OCI-LY1 (cell line): ENCODE results near the gene CELF3.

Source experiments
- H2AFZ ChIP-seq: fragments of 200-600 bp; sonication (generic), shearing (Covaris generic); 2 replicates; pipeline ENCODE4 v1.6.0; 2014; ENCODE audit warnings: antibody characterized with exemption, mild to moderate bottlenecking, low read length
- H3F3A ChIP-seq: fragments of 200-600 bp; sonication (generic), shearing (Covaris generic); 2 replicates; pipeline ENCODE4 v1.6.0; 2014; ENCODE audit warnings: mild to moderate bottlenecking, antibody characterized with exemption, low read length, moderate library complexity; ENCODE audit not compliant: insufficient read depth
- H3K27ac ChIP-seq: fragments of 200-600 bp; sonication (generic); 2 replicates; pipeline ENCODE4 v1.5.1; 2014; ENCODE audit warnings: low read length, mixed run types, mild to moderate bottlenecking, low read depth; ENCODE audit not compliant: poor library complexity, severe bottlenecking
- H3K27me3 ChIP-seq: fragments of 200-600 bp; sonication (generic); 2 replicates; pipeline ENCODE4 v1.6.0; 2014; ENCODE audit warnings: antibody characterized with exemption, mild to moderate bottlenecking, low read length, moderate library complexity; ENCODE audit not compliant: insufficient read depth
- H3K36me3 ChIP-seq: fragments of 200-600 bp; sonication (generic); 2 replicates; pipeline ENCODE4 v1.6.1; 2014; ENCODE audit warnings: mild to moderate bottlenecking, antibody characterized with exemption, low read length, moderate library complexity, mixed read lengths; ENCODE audit not compliant: insufficient read depth
- H3K4me1 ChIP-seq: fragments of 200-600 bp; sonication (generic); 2 replicates; pipeline ENCODE4 v1.5.1; 2014; ENCODE audit warnings: mild to moderate bottlenecking, low read length, moderate library complexity; ENCODE audit not compliant: insufficient read depth, severe bottlenecking
- H3K4me2 ChIP-seq: fragments of 200-600 bp; sonication (generic), shearing (Covaris generic); 2 replicates; pipeline ENCODE4 v1.6.1; 2014; ENCODE audit warnings: low read length
- H3K4me3 ChIP-seq: fragments of 200-600 bp; sonication (generic); 2 replicates; pipeline ENCODE4 v1.5.1; 2014; ENCODE audit warnings: low read length, low read depth, mild to moderate bottlenecking, mixed read lengths; ENCODE audit not compliant: poor library complexity, severe bottlenecking
- H3K79me2 ChIP-seq: fragments of 200-600 bp; shearing (Covaris generic); 2 replicates; pipeline ENCODE4 v1.6.1; 2016; ENCODE audit warnings: mixed run types, low read length, mixed read lengths; ENCODE audit not compliant: insufficient read depth
- H3K9ac ChIP-seq: fragments of 200-600 bp; sonication (generic), shearing (Covaris generic); 2 replicates; pipeline ENCODE4 v1.6.1; 2014; ENCODE audit warnings: mild to moderate bottlenecking, low read length, mixed read lengths
- H3K9me2 ChIP-seq: fragments of 200-600 bp; sonication (generic), shearing (Covaris generic); 2 replicates; pipeline ENCODE4 v1.6.1; 2014; ENCODE audit warnings: low read depth, mild to moderate bottlenecking, low read length, mixed read lengths
- H3K9me3 ChIP-seq: fragments of 200-600 bp; shearing (Covaris generic); 2 replicates; pipeline ENCODE4 v1.6.1; 2014; ENCODE audit warnings: low read length, mixed read lengths
- H4K20me1 ChIP-seq: fragments of 200-600 bp; sonication (generic), shearing (Covaris generic); 2 replicates; pipeline ENCODE4 v1.6.0; 2016; ENCODE audit warnings: mild to moderate bottlenecking, low read length; ENCODE audit not compliant: insufficient read depth
- EZH2 ChIP-seq: fragments of 200-600 bp; sonication (generic), shearing (Covaris generic); IDR thresholded peaks from 2 replicates; pipeline ENCODE4 v1.8.0; 2017; ENCODE audit warnings: borderline replicate concordance, mixed run types, mild to moderate bottlenecking, antibody characterized with exemption, low read length, moderate library complexity, mixed read lengths
- TF ChIP-seq, protein P1 (sequence below): fragments of 200-600 bp; sonication (generic), shearing (Covaris generic); IDR thresholded peaks from 2 replicates; pipeline ENCODE4 v1.5.1; 2017; ENCODE audit warnings: mild to moderate bottlenecking, antibody characterized with exemption, low read length, moderate library complexity, mixed read lengths

The CELF3 gene

DNA sequence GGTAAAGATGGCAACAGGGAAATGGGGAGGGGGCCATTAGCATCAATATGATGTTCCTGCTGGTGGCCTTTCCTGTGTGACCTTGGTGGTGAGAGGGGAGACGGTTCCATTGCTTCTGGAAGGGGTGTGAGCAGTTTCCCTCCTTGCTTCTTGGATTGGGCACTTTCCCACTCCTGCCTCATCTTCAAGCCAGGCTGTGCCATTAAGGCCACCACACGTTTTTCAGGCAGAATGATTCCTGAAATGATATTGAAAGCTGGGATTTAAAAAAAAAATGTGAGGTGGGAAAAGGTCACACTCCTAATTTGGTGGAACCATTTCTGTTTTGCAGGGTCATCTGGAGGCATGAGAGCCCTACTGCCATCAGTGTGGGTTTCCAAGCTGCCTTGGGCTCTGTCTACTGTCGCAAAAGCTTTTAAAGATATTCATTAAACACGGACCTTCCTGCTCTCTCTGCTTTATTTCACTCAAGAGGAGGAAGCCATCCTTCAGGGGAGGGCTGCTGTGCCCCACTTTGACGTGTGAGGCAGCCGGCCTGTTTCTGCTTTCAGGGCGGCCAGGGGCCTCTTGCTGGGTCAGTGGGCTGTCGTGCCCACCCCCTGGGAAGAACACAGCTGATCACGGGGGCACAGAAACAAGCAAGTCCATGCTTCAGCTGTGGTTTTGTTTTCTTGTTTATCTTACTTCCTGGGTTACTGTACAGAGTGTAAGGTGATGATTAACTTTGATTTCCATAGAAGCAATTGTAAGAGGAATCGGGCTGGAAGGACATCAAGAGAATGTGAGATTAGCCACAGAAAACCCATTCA, 12.8 kb upstream of the CELF3 start:
- H3K4me2 ChIP-seq, result no peak overlapping the region
- no peaks in the 10 kb centered on the region for H3K4me1 ChIP-seq
- no peaks in the 10 kb centered on the region for H3F3A ChIP-seq
- no peak overlapping the region for H2AFZ ChIP-seq
- 0 out of 2 replicates have a peak, but pooled peaks cover 3% of the 10 kb centered on the region for H3K27me3 ChIP-seq
- H3K4me3 ChIP-seq, result no peak overlapping the region
- TF ChIP-seq, protein P1, sequence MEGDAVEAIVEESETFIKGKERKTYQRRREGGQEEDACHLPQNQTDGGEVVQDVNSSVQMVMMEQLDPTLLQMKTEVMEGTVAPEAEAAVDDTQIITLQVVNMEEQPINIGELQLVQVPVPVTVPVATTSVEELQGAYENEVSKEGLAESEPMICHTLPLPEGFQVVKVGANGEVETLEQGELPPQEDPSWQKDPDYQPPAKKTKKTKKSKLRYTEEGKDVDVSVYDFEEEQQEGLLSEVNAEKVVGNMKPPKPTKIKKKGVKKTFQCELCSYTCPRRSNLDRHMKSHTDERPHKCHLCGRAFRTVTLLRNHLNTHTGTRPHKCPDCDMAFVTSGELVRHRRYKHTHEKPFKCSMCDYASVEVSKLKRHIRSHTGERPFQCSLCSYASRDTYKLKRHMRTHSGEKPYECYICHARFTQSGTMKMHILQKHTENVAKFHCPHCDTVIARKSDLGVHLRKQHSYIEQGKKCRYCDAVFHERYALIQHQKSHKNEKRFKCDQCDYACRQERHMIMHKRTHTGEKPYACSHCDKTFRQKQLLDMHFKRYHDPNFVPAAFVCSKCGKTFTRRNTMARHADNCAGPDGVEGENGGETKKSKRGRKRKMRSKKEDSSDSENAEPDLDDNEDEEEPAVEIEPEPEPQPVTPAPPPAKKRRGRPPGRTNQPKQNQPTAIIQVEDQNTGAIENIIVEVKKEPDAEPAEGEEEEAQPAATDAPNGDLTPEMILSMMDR, result no peak
- no peak overlapping the region for H3K9ac ChIP-seq
- H3K27ac ChIP-seq, result no peak overlapping the region
- no peaks in the 10 kb centered on the region for H4K20me1 ChIP-seq
- H3K9me2 ChIP-seq, result no peaks in the 10 kb centered on the region
- H3K9me3 ChIP-seq, result no peaks in the 10 kb centered on the region
- H3K79me2 ChIP-seq, result no peaks in the 10 kb centered on the region
- no peaks in the 10 kb centered on the region for H3K36me3 ChIP-seq

DNA sequence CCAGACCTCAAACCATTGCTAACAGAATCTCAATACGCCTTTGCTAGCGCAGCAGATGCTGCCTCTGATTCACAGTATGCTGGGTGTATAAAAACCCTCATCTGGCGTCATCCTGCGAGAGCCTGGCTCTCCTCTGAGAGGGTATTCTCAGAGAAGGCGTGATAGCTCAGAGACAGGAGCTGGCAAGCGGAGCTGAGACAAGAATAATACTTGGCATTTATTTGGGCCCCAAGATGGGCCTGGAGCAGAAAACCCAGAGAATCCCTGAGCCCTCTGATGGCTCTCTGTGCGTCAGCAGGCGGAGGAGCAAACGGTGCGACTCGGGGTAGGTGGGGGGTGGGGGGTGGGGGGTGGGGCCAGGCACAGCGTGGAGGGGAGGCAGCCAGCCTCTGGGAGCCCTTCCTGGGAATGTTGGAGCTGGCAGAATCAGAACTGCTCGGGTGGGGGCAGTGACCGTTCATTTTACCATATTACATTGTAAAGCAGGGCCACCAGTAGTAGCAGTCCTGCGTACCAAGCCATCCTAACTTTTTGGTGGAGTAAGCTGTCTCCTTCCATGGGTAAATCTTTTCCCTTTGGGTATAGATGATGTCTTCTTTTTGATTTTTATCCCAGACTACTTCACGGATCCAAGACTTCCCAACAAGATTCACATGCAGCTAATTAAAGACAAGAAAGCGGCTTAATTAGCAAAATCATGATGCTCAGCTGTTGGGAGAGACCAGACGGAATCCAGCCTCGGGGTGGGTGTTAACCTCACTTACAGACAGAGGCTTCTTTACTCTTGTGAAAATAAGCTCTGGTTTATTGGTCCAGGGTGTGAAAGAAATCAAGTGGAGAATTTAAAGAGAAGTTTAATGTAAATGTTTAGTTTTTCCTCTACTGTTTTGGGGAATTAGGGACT, 11.8 kb upstream of the CELF3 start:
- no peaks in the 10 kb centered on the region for H3K36me3 ChIP-seq
- H3K27ac ChIP-seq, result no peak overlapping the region
- H3K4me2 ChIP-seq, result no peak overlapping the region

DNA sequence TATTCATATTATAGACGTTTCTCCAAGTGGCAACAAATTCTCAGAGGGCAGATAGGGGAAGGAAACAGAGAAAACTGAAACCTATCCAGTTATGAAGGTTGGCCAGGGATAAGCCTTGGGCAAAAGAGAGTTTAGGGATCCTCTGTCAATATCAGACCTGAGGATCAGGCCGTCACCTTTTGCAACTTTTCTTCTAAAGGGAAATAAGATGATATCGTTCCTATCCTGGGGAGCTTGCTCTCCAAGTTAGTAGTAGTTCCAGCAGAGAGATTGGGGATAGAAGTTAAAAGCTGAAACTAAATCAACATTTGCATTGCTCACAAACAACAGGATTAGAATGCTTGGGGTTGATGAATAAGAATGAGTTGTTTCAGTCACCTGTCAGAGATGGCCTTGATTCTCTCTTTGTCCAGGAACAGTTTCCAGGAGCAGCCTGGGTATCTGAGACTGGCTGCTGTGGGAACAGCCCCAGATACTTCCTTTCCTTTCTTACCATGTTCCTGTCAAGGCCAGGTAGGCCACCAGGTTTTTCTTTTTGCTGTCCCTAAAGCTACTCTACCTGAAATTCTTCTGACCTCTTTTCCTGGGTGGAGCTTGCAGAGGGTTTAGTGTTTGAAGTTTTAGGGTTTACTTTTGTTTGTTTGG, 7.2 kb upstream of the CELF3 start:
- H3K4me1 ChIP-seq, result peaks cover 5% of the 10 kb centered on the region
- no peak overlapping the region for H2AFZ ChIP-seq
- no peaks in the 10 kb centered on the region for H3K79me2 ChIP-seq
- H3K4me3 ChIP-seq, result no peak overlapping the region
- H3K36me3 ChIP-seq, result no peaks in the 10 kb centered on the region
- H3K9me2 ChIP-seq, result no peaks in the 10 kb centered on the region
- H3K4me2 ChIP-seq, result no peak overlapping the region
- no peaks in the 10 kb centered on the region for H4K20me1 ChIP-seq
- H3K27me3 ChIP-seq, result no peaks in the 10 kb centered on the region; the same call in 1 of the 2 replicates
- H3F3A ChIP-seq, result no peaks in the 10 kb centered on the region
- no peak overlapping the region for H3K9ac ChIP-seq
- TF ChIP-seq EZH2, result no peak
- TF ChIP-seq, protein P1, result no peak
- no peaks in the 10 kb centered on the region for H3K9me3 ChIP-seq
- H3K27ac ChIP-seq, result no peak overlapping the region

More for the DNA sequence above, 11.8 kb upstream of the CELF3 start:
- Histone ChIP-seq H3F3A (no peaks in the 10 kb centered on the region), H3K9me3 (no peaks in the 10 kb centered on the region), H3K79me2 (no peaks in the 10 kb centered on the region), H3K27me3 (0 out of 2 replicates have a peak, but pooled peaks cover 3% of the 10 kb centered on the region), H3K4me3 (no peak overlapping the region), H2AFZ (no peak overlapping the region), H3K4me1 (no peaks in the 10 kb centered on the region), H3K9me2 (no peaks in the 10 kb centered on the region), H4K20me1 (no peaks in the 10 kb centered on the region), H3K9ac (no peak overlapping the region)
- TF ChIP-seq, protein P1, result no peak
- TF ChIP-seq EZH2, result no peak
